T-cell (primary cell): Measurements from ENCODE around the gene LMAN1. TPM values are rescaled to one million over a fixed set of nuclear protein-coding genes. Genes with fewer than 3 reads are reported as not detected.

Experiments
- ATAC-seq, 4 experiments: fragments of 200-7000 bp in 3 of 4; fragments of 150-1000 bp in 1 of 4; cut with Tn5 transposase; replicated peaks in 1 of 4; 1 replicate in 3 of 4; 2 replicates in 1 of 4; pipeline ENCODE4 v1.10.0; 2021; ENCODE audit warnings: moderate library complexity in 3 of 4, mild to moderate bottlenecking in 2 of 4, moderate number of reproducible peaks in 1 of 4
- CTCF ChIA-PET, 2 donors: fragments of 300-600 bp; sonication (Branson Sonifier 250); formaldehyde crosslinking; loops; one replicate each; lab custom pipeline; 2022; ENCODE audit warnings: antibody characterized with exemption in 2 of 2; lab: Charles Lee
- POLR2A ChIA-PET, 2 donors: fragments of 300-600 bp; sonication (Branson Sonifier 250); formaldehyde crosslinking; loops; one replicate each; lab custom pipeline; 2022; ENCODE audit warnings: antibody characterized with exemption in 2 of 2; lab: Charles Lee
- DNase-seq, 35 experiments: peaks; one replicate each; pipeline versions ENCODE4 v3.0.0 to v3.0.0-alpha.2; 2013 to 2023
- H3K27ac ChIP-seq: one replicate; pipeline ENCODE4 v1.5.1; 2013; ENCODE audit warnings: low read length
- H3K27me3 ChIP-seq, 2 experiments: replicated peaks in 1 of 2; 1 replicate in 1 of 2; 2 replicates in 1 of 2; pipeline versions ENCODE4 v1.6.1 to v1.7.0; 2013; ENCODE audit warnings: low read length in 1 of 2, mixed read lengths in 1 of 2; ENCODE audit not compliant: control insufficient read depth in 2 of 2, insufficient read depth in 2 of 2; ENCODE audit errors: extremely low read depth in 1 of 2
- H3K36me3 ChIP-seq, 2 donors: 1 replicate in 1 of 2; 2 replicates in 1 of 2; pipeline versions ENCODE4 v1.6.1 to v1.7.0; 2013; ENCODE audit warnings: low read length in 1 of 2; ENCODE audit not compliant: control insufficient read depth in 2 of 2, insufficient read depth in 1 of 2; ENCODE audit errors: extremely low read depth in 1 of 2
- H3K4me1 ChIP-seq, 2 experiments: 1 replicate in 1 of 2; 2 replicates in 1 of 2; pipeline versions ENCODE4 v1.6.1 to v1.7.0; 2013; ENCODE audit warnings: low read length in 2 of 2, mixed read lengths in 1 of 2; ENCODE audit not compliant: insufficient read depth in 2 of 2, control insufficient read depth in 1 of 2; ENCODE audit errors: extremely low read depth in 1 of 2
- H3K4me3 ChIP-seq, 2 donors: 1 replicate in 1 of 2; 2 replicates in 1 of 2; pipeline versions ENCODE4 v1.5.1 to v1.7.0; 2013; ENCODE audit warnings: mild to moderate bottlenecking in 2 of 2, low read length in 1 of 2, moderate library complexity in 1 of 2; ENCODE audit not compliant: control insufficient read depth in 1 of 2; ENCODE audit errors: extremely low read depth in 1 of 2
- H3K9me3 ChIP-seq: 2 replicates; pipeline ENCODE4 v1.7.0; 2013
- H3K27ac Mint-ChIP-seq, 2 donors: one replicate each; pipeline ENCODE4 v1.8.0; 2020 to 2021; ENCODE audit warnings: mild to moderate bottlenecking in 2 of 2, mixed read lengths in 2 of 2
- H3K27me3 Mint-ChIP-seq, 2 donors: one replicate each; pipeline ENCODE4 v1.8.0; 2021 to 2022; ENCODE audit warnings: mixed read lengths in 2 of 2
- H3K36me3 Mint-ChIP-seq: one replicate; pipeline ENCODE4 v1.8.0; 2021; ENCODE audit warnings: mixed read lengths
- H3K4me1 Mint-ChIP-seq, 3 donors: one replicate each; pipeline ENCODE4 v1.8.0; 2020 to 2022; ENCODE audit warnings: mixed read lengths in 3 of 3, mild to moderate bottlenecking in 1 of 3
- H3K4me3 Mint-ChIP-seq, 3 donors: one replicate each; pipeline ENCODE4 v1.8.0; 2020 to 2022; ENCODE audit warnings: mild to moderate bottlenecking in 3 of 3, mixed read lengths in 3 of 3, moderate library complexity in 3 of 3
- H3K9me3 Mint-ChIP-seq, 3 donors: one replicate each; pipeline ENCODE4 v1.8.0; 2020 to 2022; ENCODE audit warnings: mixed read lengths in 3 of 3
- WGBS: methylation state at CpG from one replicate; pipeline ENCODE4 v1.1.5; 2013; ENCODE audit warnings: missing lambda C conversion rate; ENCODE audit not compliant: insufficient coverage; 5-methylcytosine and 5-hydroxymethylcytosine counted together
- total RNA-seq, 35 experiments: library from RNA in 6 of 35; stranded (reverse) in 6 of 35; fragments of 120-200 nt in 1 of 35; gene quantifications; one replicate each; pipeline versions ENCODE4 v1.2.1 to v1.2.4 and lab custom pipeline; 2013 to 2026

Gene LMAN1
- total RNA-seq, 5 donors from 2014 or later (not counting 1 experiment from before 2014, with no cell fraction given), result 34.4 to 52.5 (median 48.3) TPM

DNA sequence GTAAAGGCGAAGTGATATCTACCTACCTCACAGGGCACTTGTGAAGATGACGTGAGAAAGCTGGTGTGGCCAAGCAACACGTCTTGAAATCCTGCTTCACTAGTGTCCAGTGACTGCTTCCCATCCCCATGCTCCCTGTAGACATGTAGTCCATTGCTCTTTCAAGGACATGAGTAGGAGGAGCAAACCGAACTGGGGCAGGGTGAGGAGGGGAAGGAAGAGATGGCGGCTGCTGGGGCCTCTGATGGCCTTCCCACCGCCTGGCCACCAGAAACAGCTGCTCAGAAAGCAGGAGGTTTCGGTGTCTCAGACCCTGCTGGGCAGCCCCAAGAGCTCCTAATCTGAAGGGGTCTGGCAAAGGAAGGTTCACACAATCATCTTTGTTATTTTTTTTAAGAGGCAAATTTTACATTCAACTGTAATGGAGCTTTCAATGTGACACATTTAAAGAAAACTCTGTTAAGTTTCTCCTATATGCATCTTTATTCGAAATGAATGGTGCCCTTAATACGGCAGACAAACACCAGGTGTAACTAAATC, 55.3 kb downstream of the LMAN1 start:
- ATAC-seq, result no peak
- WGBS, result 100% methylated on average over 1 of the region's 9 CpGs
- CTCF ChIA-PET, result interaction anchor here (0.7 to 3.3 kb wide), 3 partner anchors 31 to 99 kb away, joined by 4 to 14 read pairs (median 11); no protein-coding TSS in a partner anchor
- Mint-ChIP-seq H3K9me3 (no peaks in the 10 kb centered on the region), H3K4me1 (peaks cover 0 to 2% (median 2%) of the 10 kb centered on the region in 3 donors), H3K4me3 (no peak overlapping the region), H3K27ac (no peak overlapping the region), H3K36me3 (no peaks in the 10 kb centered on the region), H3K27me3 (peaks cover 20 to 31% of the 10 kb centered on the region in 2 donors)
- no peak overlapping the region for H3K27ac ChIP-seq
- no peak for DNase-seq
- no peaks in the 10 kb centered on the region for H3K36me3 ChIP-seq
- POLR2A ChIA-PET, result no interaction called here
- no peaks in the 10 kb centered on the region for H3K9me3 ChIP-seq
- H3K27me3 ChIP-seq, result peaks cover 0 to 29% of the 10 kb centered on the region in 2 experiments
- peaks cover 0 to 7% of the 10 kb centered on the region in 2 experiments for H3K4me1 ChIP-seq
- no peak overlapping the region for H3K4me3 ChIP-seq

DNA sequence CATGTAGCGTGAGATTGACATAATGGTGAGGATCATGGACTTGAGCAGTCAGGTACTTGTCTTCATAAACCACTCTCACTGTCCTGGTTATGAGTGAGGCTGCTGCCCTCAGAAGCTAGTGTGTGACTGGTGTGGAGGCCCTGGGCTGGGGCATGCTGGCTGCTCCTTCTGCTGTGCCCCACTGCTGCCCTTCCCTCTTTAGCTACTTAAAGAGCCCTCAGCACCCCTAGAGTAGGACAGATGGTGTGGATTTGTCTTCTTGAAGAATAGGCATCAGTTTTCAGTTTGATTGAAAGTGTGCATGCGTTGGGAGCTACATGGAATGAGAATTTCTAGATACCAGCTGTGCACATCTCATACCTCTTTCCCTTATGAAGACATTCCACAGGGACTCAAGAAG, 56.1 kb downstream of the LMAN1 start:
- no peak for DNase-seq
- POLR2A ChIA-PET, result no interaction called here
- no peaks in the 10 kb centered on the region for H3K36me3 Mint-ChIP-seq
- Histone ChIP-seq H3K36me3 (no peaks in the 10 kb centered on the region), H3K4me1 (no peaks in the 10 kb centered on the region), H3K9me3 (no peaks in the 10 kb centered on the region), H3K4me3 (no peak overlapping the region), H3K27me3 (peaks cover 0 to 24% of the 10 kb centered on the region in 2 experiments), H3K27ac (no peak overlapping the region)
- no peaks in the 10 kb centered on the region for H3K9me3 Mint-ChIP-seq
- H3K4me3 Mint-ChIP-seq, result no peak overlapping the region
- CTCF ChIA-PET, result interaction anchor here (2.3 to 3.3 kb wide), 2 partner anchors 100 kb away, joined by 11 to 14 read pairs; no protein-coding TSS in a partner anchor
- no peak overlapping the region for H3K27ac Mint-ChIP-seq
- WGBS, result no CpG with 5 or more reads among the region's 2 CpGs
- no peak for ATAC-seq
- peaks cover 23 to 27% of the 10 kb centered on the region in 2 donors for H3K27me3 Mint-ChIP-seq
- no peaks in the 10 kb centered on the region for H3K4me1 Mint-ChIP-seq

DNA sequence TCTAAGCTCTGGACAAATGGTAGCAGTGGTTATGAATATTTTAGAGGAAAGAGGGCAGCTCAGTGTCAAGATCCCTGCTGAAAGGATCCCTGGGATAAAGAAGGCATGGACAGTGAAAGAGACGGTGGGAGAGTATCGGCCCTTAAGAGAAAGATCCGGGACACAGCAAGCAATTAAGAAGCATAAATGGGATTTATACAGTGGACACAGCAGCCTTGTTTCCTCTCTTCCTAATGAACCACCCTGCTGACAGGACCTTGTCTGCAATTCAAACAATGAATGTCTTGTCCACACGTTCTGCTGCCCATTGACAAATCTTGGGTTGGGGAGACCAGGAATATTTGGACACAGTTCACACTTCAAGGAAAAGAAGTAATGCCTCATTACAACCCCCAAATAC, 57.1 kb downstream of the LMAN1 start:
- Histone ChIP-seq H3K9me3 (no peaks in the 10 kb centered on the region), H3K36me3 (no peaks in the 10 kb centered on the region), H3K4me3 (no peak overlapping the region), H3K27ac (no peak overlapping the region), H3K27me3 (peaks cover 0 to 16% of the 10 kb centered on the region in 2 experiments), H3K4me1 (no peaks in the 10 kb centered on the region)
- Mint-ChIP-seq H3K4me3 (no peak overlapping the region), H3K9me3 (no peaks in the 10 kb centered on the region), H3K27ac (no peak overlapping the region), H3K36me3 (no peaks in the 10 kb centered on the region), H3K4me1 (no peaks in the 10 kb centered on the region), H3K27me3 (peaks cover 22 to 25% of the 10 kb centered on the region in 2 donors)
- ChIA-PET CTCF (interaction anchor here in 1 of 2 donors (3.3 kb wide), 1 partner anchor 101 kb away, joined by 14 read pairs; no protein-coding TSS in a partner anchor), POLR2A (interaction anchor here in 1 of 2 donors (0.6 kb wide), 1 partner anchor 16 kb away, joined by 4 read pairs; no protein-coding TSS in a partner anchor)
- no peak for DNase-seq
- WGBS, result 86% methylated on average over 3 of the region's 4 CpGs
- no peak for ATAC-seq

DNA sequence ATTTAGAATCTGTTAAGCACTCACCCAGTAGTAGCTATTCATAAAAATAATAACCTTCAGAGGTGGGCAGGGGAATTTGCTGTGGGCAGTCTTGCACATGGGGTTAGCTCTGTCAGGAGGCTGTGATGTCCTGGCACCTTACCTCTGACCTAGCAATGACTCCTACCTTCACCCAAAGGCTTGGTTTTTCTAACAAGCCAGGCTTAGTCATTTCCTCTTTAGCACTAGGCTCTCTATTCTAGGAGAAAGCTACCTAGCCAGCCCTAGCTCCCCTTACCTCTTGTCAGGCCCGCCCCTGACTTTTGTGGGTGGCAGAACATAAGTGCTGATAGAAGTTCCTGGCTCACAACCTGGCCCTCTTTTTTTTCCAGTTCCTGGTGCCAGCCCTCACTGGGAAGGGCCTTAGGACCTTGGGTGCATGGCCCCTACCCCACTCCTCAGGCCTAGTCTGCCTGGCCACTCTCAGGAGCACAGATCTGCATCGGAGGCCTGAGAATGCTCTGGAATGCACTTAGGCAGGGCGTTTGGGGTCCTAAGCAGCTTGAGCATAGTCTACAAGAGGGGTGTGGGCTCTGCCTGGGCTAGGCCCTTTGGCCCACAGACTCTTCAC, 58.3 kb downstream of the LMAN1 start:
- peaks cover 20 to 25% of the 10 kb centered on the region in 2 donors for H3K27me3 Mint-ChIP-seq
- Histone ChIP-seq H3K9me3 (no peaks in the 10 kb centered on the region), H3K4me1 (no peaks in the 10 kb centered on the region), H3K27ac (no peak overlapping the region), H3K4me3 (no peak overlapping the region), H3K36me3 (no peaks in the 10 kb centered on the region), H3K27me3 (peaks cover 0 to 20% of the 10 kb centered on the region in 2 experiments)
- no peak for DNase-seq
- POLR2A ChIA-PET, result no interaction called here
- no peak overlapping the region for H3K27ac Mint-ChIP-seq
- 72% methylated on average over 2 of the region's 3 CpGs for WGBS
- no peaks in the 10 kb centered on the region for H3K4me1 Mint-ChIP-seq
- H3K4me3 Mint-ChIP-seq, result no peak overlapping the region
- ATAC-seq, result no peak
- H3K36me3 Mint-ChIP-seq, result no peaks in the 10 kb centered on the region
- CTCF ChIA-PET, result interaction anchor here in 1 of 2 donors (0.6 kb wide), 1 partner anchor 15 kb away, joined by 3 read pairs; no protein-coding TSS in a partner anchor
- no peaks in the 10 kb centered on the region for H3K9me3 Mint-ChIP-seq

DNA sequence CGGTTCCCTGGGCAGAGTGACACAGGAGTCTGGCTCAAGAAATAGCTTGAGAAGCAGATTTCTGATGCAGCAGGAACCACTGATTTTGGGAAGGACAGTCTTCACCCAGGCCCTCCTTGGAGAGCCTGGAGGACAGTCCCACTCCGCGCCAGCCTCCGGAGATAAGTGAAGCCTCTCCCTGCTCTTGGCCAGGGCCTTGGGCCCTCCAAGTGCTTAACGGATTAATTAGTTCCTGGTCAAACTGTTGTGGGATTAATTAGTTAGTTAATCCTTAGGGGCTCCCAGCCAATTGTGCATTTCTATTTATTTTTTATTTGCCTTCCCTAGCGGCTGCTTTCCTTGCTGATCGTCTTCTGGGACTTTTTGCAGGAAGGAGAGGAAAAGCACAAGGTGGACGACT, 60.2 kb downstream of the LMAN1 start:
- H3K36me3 Mint-ChIP-seq, result no peaks in the 10 kb centered on the region
- no peaks in the 10 kb centered on the region for H3K36me3 ChIP-seq
- H3K9me3 Mint-ChIP-seq, result no peaks in the 10 kb centered on the region
- H3K27me3 ChIP-seq, result peaks cover 0 to 15% of the 10 kb centered on the region in 2 experiments
- DNase-seq (no peak), ATAC-seq (no peak)
- H3K27ac Mint-ChIP-seq, result no peak overlapping the region
- H3K9me3 ChIP-seq, result no peaks in the 10 kb centered on the region
- no peak overlapping the region for H3K4me3 Mint-ChIP-seq
- H3K4me3 ChIP-seq, result no peak overlapping the region
- no peaks in the 10 kb centered on the region for H3K4me1 Mint-ChIP-seq
- CTCF ChIA-PET, result no interaction called here
- H3K27ac ChIP-seq, result no peak overlapping the region
- WGBS, result 57% methylated on average over 1 of the region's 8 CpGs
- POLR2A ChIA-PET, result no interaction called here
- no peaks in the 10 kb centered on the region for H3K4me1 ChIP-seq
- peaks cover 19 to 27% of the 10 kb centered on the region in 2 donors for H3K27me3 Mint-ChIP-seq

DNA sequence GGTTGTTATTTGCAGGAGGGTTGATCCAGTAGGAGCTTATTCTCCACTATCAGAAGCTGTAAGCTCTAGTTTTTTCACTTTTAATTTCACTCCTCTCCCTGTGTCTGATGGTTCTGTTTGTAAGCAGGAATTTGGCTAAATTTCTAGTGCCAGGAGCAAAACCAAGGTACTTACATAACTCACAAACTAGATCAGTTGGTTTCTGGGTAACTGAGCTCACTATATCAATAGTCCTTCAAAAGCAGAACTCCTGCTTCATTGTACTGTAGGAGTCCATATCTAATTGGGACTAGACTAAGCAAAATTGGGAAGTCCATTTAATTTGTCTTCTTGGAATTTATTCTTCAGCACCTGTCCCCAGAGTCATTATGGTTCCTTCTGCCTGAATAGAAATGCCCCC, 65.7 kb downstream of the LMAN1 start:
- POLR2A ChIA-PET, result interaction anchor here in 1 of 2 donors (0.5 kb wide), 1 partner anchor 960 kb away, joined by 6 read pairs; no protein-coding TSS in a partner anchor

More for the DNA sequence above, 65.7 kb downstream of the LMAN1 start:
- Histone ChIP-seq H3K4me1 (no peaks in the 10 kb centered on the region), H3K27ac (no peak overlapping the region), H3K27me3 (peaks cover 5 to 10% of the 10 kb centered on the region in 2 experiments), H3K4me3 (no peak overlapping the region), H3K36me3 (no peaks in the 10 kb centered on the region), H3K9me3 (no peaks in the 10 kb centered on the region)
- CTCF ChIA-PET, result no interaction called here
- no peak for ATAC-seq
- Mint-ChIP-seq H3K27me3 (peaks cover 31 to 45% of the 10 kb centered on the region in 2 donors), H3K9me3 (no peaks in the 10 kb centered on the region), H3K27ac (no peak overlapping the region), H3K36me3 (no peaks in the 10 kb centered on the region), H3K4me3 (no peak overlapping the region), H3K4me1 (no peaks in the 10 kb centered on the region)
- DNase-seq, result no peak
